ENCODE results near the gene USP48.

USP48 gene

DNA sequence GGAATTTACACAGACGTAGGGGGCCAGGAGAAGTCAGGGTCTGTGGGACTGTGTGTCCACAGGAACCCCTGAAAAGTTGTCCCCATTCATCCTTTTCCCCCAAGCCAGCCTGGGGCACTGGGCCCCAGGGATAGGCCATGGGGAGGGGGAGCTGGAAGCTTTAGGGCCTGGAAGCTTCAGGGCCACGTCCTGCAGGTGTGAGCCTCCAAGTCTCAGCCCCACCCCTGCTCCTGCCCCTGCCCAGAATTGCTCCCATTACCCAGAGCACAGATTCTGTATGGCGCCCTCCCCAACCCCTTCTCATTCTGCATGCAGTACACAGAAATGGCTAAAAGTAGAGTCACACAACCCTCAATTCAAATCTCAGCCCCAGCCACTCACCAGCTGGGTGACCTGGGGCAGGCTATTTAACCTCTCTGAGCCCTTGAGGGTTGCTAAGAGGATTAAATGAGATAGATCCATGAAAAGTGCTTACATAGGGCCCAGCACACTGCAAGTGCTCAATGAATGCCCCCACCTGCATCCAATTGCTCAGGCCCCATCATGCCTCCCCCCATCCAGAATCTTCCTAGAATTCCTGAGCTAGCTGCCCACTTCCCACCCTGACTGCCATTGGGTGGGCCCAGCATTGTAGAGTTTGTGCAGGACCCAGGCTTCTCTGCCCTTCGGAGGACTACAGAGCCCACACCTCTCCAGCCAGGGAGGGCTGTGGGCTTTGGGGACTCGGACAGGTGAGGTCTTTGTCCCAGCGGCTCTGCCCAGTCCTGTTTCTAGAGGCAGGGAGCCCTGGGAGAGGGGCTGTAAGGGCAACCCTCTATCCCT, 120.3 kb downstream of the USP48 start:
- Histone ChIP-seq H3K9me3 (ENCODE audit: control insufficient read depth, insufficient read depth, low read depth, low read length) (no peaks in the 10 kb centered on the region), H3K4me3 (ENCODE audit: low read depth, low read length) (no peak overlapping the region), H3K36me3 (ENCODE audit: control insufficient read depth in 2 of 2, insufficient read depth in 1 of 2, low read length in 2 of 2) (no peaks in the 10 kb centered on the region), H3K4me1 (ENCODE audit: control insufficient read depth, insufficient read depth, low read length) (no peaks in the 10 kb centered on the region), H3K27ac (ENCODE audit: extremely low read depth, low read depth, low read length) (no peak overlapping the region)
- peak; percentile 95 for TF ChIP-seq ZNF664 (tag by site-specific recombination; IDR thresholded peaks at IDR 0.05)
- TF ChIP-seq ZNF560 (tag by site-specific recombination; IDR thresholded peaks at IDR 0.05; ENCODE audit: borderline replicate concordance): no peak
- 0 out of 2 replicates have a peak, but pooled peaks have one; percentile 23 for TF ChIP-seq ZNF768 (tag by site-specific recombination; IDR thresholded peaks at IDR 0.05)
- no peak for TF ChIP-seq ZNF311 (tag by site-specific recombination; IDR thresholded peaks at IDR 0.05; ENCODE audit: borderline replicate concordance)
- TF ChIP-seq ZNF677 (tag by site-specific recombination; IDR thresholded peaks at IDR 0.05): no peak
- CTCF ChIA-PET: no interaction called here
- POLR2A ChIA-PET: no interaction called here

DNA sequence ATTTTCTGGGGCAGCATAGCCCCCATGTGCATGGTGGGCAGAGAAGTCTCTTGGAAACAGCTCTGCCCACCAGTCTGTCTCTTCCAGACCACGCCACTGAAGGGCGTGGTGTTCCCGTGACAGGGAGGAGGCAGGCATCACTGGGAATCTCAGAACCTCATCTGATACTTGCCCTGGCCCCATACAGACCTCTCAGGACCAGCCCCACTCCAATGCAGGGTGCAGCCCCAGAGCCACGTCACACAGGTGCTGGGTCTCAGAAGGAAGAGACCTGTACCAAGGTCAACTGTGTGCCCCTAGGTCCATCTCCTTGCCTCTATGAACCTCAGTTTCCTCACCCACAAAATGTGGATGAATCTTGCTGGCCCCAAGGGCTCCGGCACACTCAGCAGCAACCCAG, 121.1 kb downstream of the USP48 start:
- ChIA-PET CTCF (interaction anchor here (0.6 kb wide), 1 partner anchor 61 kb away, joined by 3 read pairs; no protein-coding TSS in a partner anchor), POLR2A (no interaction called here)
- Histone ChIP-seq H3K9me3 (ENCODE audit: control insufficient read depth, insufficient read depth, low read depth, low read length) (no peaks in the 10 kb centered on the region), H3K4me3 (ENCODE audit: low read depth, low read length) (no peak overlapping the region), H3K36me3 (ENCODE audit: control insufficient read depth in 2 of 2, insufficient read depth in 1 of 2, low read length in 2 of 2) (no peaks in the 10 kb centered on the region), H3K4me1 (ENCODE audit: control insufficient read depth, insufficient read depth, low read length) (no peaks in the 10 kb centered on the region), H3K27ac (ENCODE audit: extremely low read depth, low read depth, low read length) (no peak overlapping the region)
- TF ChIP-seq ZNF654 (tag by site-specific recombination; IDR thresholded peaks at IDR 0.05; ENCODE audit: low read depth) (no peak), ZBTB48 (tag by site-specific recombination; IDR thresholded peaks at IDR 0.05) (no peak), MYNN (tag by site-specific recombination; IDR thresholded peaks at IDR 0.05; ENCODE audit: borderline replicate concordance) (no peak), ZNF266 (tag by site-specific recombination; IDR thresholded peaks at IDR 0.05; ENCODE audit: low read depth) (no peak), ZNF658 (tag by site-specific recombination; IDR thresholded peaks at IDR 0.05) (no peak), ZNF560 (tag by site-specific recombination; IDR thresholded peaks at IDR 0.05; ENCODE audit: borderline replicate concordance) (no peak), ZNF548 (tag by site-specific recombination; IDR thresholded peaks at IDR 0.05) (no peak), ZNF2 (tag by site-specific recombination; IDR thresholded peaks at IDR 0.05) (no peak), REPIN1 (tag by site-specific recombination; IDR thresholded peaks at IDR 0.05; ENCODE audit: low read depth) (no peak), SP2 (tag by site-specific recombination; IDR thresholded peaks at IDR 0.05) (no peak), RBAK (tag by site-specific recombination; IDR thresholded peaks at IDR 0.05) (no peak), ZNF626 (tag by site-specific recombination; IDR thresholded peaks at IDR 0.05) (no peak), ZNF311 (tag by site-specific recombination; IDR thresholded peaks at IDR 0.05; ENCODE audit: borderline replicate concordance) (no peak), HOXA7 (CRISPR knock-in tag; IDR thresholded peaks at IDR 0.05; ENCODE audit: borderline replicate concordance) (no peak), ZNF354C (tag by site-specific recombination; IDR thresholded peaks at IDR 0.05; ENCODE audit: borderline replicate concordance, low read depth) (no peak), ZBTB10 (tag by site-specific recombination; IDR thresholded peaks at IDR 0.05) (no peak)

GRCh38 chr1:21659924-21660326, 123.0 kb downstream of the USP48 start:
- Histone ChIP-seq H3K27ac (ENCODE audit: extremely low read depth, low read depth, low read length) (no peak overlapping the region), H3K4me3 (ENCODE audit: low read depth, low read length) (no peak overlapping the region), H3K36me3 (ENCODE audit: control insufficient read depth in 2 of 2, insufficient read depth in 1 of 2, low read length in 2 of 2) (no peaks in the 10 kb centered on the region), H3K9me3 (ENCODE audit: control insufficient read depth, insufficient read depth, low read depth, low read length) (no peaks in the 10 kb centered on the region), H3K4me1 (ENCODE audit: control insufficient read depth, insufficient read depth, low read length) (no peaks in the 10 kb centered on the region)
- ChIA-PET CTCF (interaction anchor here (0.6 to 1.5 kb wide), 4 partner anchors 13 to 713 kb away, joined by 3 to 8 read pairs (median 5); no protein-coding TSS in a partner anchor), POLR2A (no interaction called here)
- TF ChIP-seq, protein P1, sequence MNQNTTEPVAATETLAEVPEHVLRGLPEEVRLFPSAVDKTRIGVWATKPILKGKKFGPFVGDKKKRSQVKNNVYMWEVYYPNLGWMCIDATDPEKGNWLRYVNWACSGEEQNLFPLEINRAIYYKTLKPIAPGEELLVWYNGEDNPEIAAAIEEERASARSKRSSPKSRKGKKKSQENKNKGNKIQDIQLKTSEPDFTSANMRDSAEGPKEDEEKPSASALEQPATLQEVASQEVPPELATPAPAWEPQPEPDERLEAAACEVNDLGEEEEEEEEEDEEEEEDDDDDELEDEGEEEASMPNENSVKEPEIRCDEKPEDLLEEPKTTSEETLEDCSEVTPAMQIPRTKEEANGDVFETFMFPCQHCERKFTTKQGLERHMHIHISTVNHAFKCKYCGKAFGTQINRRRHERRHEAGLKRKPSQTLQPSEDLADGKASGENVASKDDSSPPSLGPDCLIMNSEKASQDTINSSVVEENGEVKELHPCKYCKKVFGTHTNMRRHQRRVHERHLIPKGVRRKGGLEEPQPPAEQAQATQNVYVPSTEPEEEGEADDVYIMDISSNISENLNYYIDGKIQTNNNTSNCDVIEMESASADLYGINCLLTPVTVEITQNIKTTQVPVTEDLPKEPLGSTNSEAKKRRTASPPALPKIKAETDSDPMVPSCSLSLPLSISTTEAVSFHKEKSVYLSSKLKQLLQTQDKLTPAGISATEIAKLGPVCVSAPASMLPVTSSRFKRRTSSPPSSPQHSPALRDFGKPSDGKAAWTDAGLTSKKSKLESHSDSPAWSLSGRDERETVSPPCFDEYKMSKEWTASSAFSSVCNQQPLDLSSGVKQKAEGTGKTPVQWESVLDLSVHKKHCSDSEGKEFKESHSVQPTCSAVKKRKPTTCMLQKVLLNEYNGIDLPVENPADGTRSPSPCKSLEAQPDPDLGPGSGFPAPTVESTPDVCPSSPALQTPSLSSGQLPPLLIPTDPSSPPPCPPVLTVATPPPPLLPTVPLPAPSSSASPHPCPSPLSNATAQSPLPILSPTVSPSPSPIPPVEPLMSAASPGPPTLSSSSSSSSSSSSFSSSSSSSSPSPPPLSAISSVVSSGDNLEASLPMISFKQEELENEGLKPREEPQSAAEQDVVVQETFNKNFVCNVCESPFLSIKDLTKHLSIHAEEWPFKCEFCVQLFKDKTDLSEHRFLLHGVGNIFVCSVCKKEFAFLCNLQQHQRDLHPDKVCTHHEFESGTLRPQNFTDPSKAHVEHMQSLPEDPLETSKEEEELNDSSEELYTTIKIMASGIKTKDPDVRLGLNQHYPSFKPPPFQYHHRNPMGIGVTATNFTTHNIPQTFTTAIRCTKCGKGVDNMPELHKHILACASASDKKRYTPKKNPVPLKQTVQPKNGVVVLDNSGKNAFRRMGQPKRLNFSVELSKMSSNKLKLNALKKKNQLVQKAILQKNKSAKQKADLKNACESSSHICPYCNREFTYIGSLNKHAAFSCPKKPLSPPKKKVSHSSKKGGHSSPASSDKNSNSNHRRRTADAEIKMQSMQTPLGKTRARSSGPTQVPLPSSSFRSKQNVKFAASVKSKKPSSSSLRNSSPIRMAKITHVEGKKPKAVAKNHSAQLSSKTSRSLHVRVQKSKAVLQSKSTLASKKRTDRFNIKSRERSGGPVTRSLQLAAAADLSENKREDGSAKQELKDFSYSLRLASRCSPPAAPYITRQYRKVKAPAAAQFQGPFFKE (tag by site-specific recombination; IDR thresholded peaks at IDR 0.05; ENCODE audit: borderline replicate concordance): no peak
- no peak for TF ChIP-seq OVOL3 (tag by site-specific recombination; IDR thresholded peaks at IDR 0.05)
